Liver (tissue), 9 donors: Measurements from ENCODE around the gene PLAC9. TPM values are rescaled to one million over a fixed set of nuclear protein-coding genes. Genes with fewer than 3 reads are reported as not detected.

Experiments used
- DNase-seq: peaks from one replicate; pipeline ENCODE4 v3.0.0-alpha.2; 2017; ENCODE audit warnings: low spot score
- H3K27ac ChIP-seq, 2 donors: one replicate each; pipeline ENCODE4 v1.7.0; 2013; ENCODE audit warnings: inconsistent platforms in 2 of 2, low read length in 2 of 2, control low read depth in 1 of 2, low read depth in 1 of 2, mild to moderate bottlenecking in 1 of 2
- H3K27me3 ChIP-seq, 4 donors: one replicate each; pipeline versions ENCODE4 v1.6.1 to v1.7.0; 2013; ENCODE audit warnings: low read length in 3 of 4, inconsistent platforms in 1 of 4, mild to moderate bottlenecking in 1 of 4, moderate library complexity in 1 of 4; ENCODE audit not compliant: control insufficient read depth in 4 of 4, insufficient read depth in 4 of 4
- H3K36me3 ChIP-seq, 4 donors: one replicate each; pipeline versions ENCODE4 v1.6.1 to v1.7.0; 2013; ENCODE audit warnings: low read length in 3 of 4, mild to moderate bottlenecking in 3 of 4, low read depth in 1 of 4, moderate library complexity in 1 of 4; ENCODE audit not compliant: control insufficient read depth in 4 of 4, insufficient read depth in 3 of 4
- H3K4me1 ChIP-seq, 4 donors: one replicate each; pipeline versions ENCODE4 v1.6.1 to v1.7.0; 2013; ENCODE audit warnings: low read length in 3 of 4, mild to moderate bottlenecking in 3 of 4, moderate library complexity in 1 of 4; ENCODE audit not compliant: control insufficient read depth in 4 of 4, insufficient read depth in 4 of 4
- H3K4me3 ChIP-seq, 3 donors: one replicate each; pipeline versions ENCODE4 v1.6.1 to v1.7.0; 2013; ENCODE audit warnings: low read length in 3 of 3, control low read depth in 1 of 3, low read depth in 1 of 3, mild to moderate bottlenecking in 1 of 3
- H3K9ac ChIP-seq, 2 donors: one replicate each; pipeline ENCODE4 v1.7.0; 2013; ENCODE audit warnings: low read length in 2 of 2, mild to moderate bottlenecking in 2 of 2, moderate library complexity in 2 of 2, control low read depth in 1 of 2, low read depth in 1 of 2
- H3K9me3 ChIP-seq, 4 donors: one replicate each; pipeline versions ENCODE4 v1.6.1 to v1.7.0; 2013; ENCODE audit warnings: low read length in 3 of 4; ENCODE audit not compliant: control insufficient read depth in 4 of 4
- ATF3 ChIP-seq: IDR thresholded peaks from 2 replicates; pipeline ENCODE4 v1.6.1; 2016; ENCODE audit warnings: antibody characterized with exemption
- CTCF ChIP-seq: fragments of 150-350 bp; IDR thresholded peaks from 2 replicates; pipeline ENCODE4 v1.5.1; 2017; ENCODE audit warnings: improper control_type of control experiment, low read depth, low read length; ENCODE audit not compliant: missing input control
- EGR1 ChIP-seq, 2 donors: IDR thresholded peaks; 2 replicates each; pipeline ENCODE4 v1.6.1; 2016 to 2018; ENCODE audit warnings: antibody characterized with exemption in 2 of 2, low read depth in 2 of 2
- FOXA1 ChIP-seq: IDR thresholded peaks from 2 replicates; pipeline ENCODE4 v1.6.1; 2016; ENCODE audit warnings: antibody characterized with exemption
- FOXA2 ChIP-seq: IDR thresholded peaks from 2 replicates; pipeline ENCODE4 v1.6.1; 2016; ENCODE audit warnings: antibody characterized with exemption
- HNF4A ChIP-seq, 2 donors: conservative IDR thresholded peaks; 2 replicates each; pipeline ENCODE4 v1.6.1; 2016; ENCODE audit warnings: antibody characterized with exemption in 2 of 2, mild to moderate bottlenecking in 2 of 2
- HNF4G ChIP-seq: IDR thresholded peaks from 2 replicates; pipeline ENCODE4 v1.6.1; 2016; ENCODE audit warnings: antibody characterized with exemption
- JUND ChIP-seq, 2 donors: IDR thresholded peaks; 2 replicates each; pipeline ENCODE4 v1.6.1; 2016; ENCODE audit warnings: antibody characterized with exemption in 2 of 2
- MAX ChIP-seq: IDR thresholded peaks from 2 replicates; pipeline ENCODE4 v1.6.1; 2016; ENCODE audit warnings: antibody characterized with exemption
- NR2F2 ChIP-seq: IDR thresholded peaks from 2 replicates; pipeline ENCODE4 v1.6.1; 2016; ENCODE audit warnings: antibody characterized with exemption
- RAD21 ChIP-seq, 2 donors: IDR thresholded peaks; 2 replicates each; pipeline ENCODE4 v1.6.1; 2016; ENCODE audit warnings: antibody characterized with exemption in 2 of 2, mild to moderate bottlenecking in 2 of 2
- RXRA ChIP-seq, 2 donors: IDR thresholded peaks; 2 replicates each; pipeline ENCODE4 v1.6.1; 2017 to 2018; ENCODE audit warnings: antibody characterized with exemption in 2 of 2, mild to moderate bottlenecking in 1 of 2
- TAF1 ChIP-seq: conservative IDR thresholded peaks from 2 replicates; pipeline ENCODE4 v1.6.1; 2016; ENCODE audit warnings: antibody characterized with exemption, mild to moderate bottlenecking
- YY1 ChIP-seq: IDR thresholded peaks from 2 replicates; pipeline ENCODE4 v1.6.1; 2016; ENCODE audit warnings: antibody characterized with exemption, mild to moderate bottlenecking
- ZBTB33 ChIP-seq: IDR thresholded peaks from 2 replicates; pipeline ENCODE4 v1.6.1; 2016; ENCODE audit warnings: antibody characterized with exemption
- WGBS: extraction: QIAGEN DNeasy Blood & Tissue Kit; methylation state at CpG from one replicate; pipeline ENCODE4 v1.1.7; 2013; 5-methylcytosine and 5-hydroxymethylcytosine counted together
- polyA plus RNA-seq, 2 donors: library from polyadenylated mRNA; stranded (reverse) in 1 of 2; unstranded in 1 of 2; fragments of 200-250 nt in 1 of 2; fragments of >200 nt in 1 of 2; fragmentation: Nextera tagmentation in 1 of 2; extraction: Ambion mirVana in 1 of 2; gene quantifications; one replicate each; pipeline versions ENCODE4 v1.2.1 to v1.2.3, GENCODE V29; 2013 to 2015
- total RNA-seq, 2 donors: library from RNA; depleted of rRNA; stranded (reverse); fragments of >200 nt; gene quantifications; one replicate each; pipeline ENCODE4 v1.2.3, GENCODE V29; 2014
- donor health status: healthy.
- donor health status: healthy.
- donor health status: healthy.
- donor health status: healthy.
- donor health status: healthy.

PLAC9 gene
- total and polyA plus RNA-seq, 4 donors = 0.67 to 5.6 (median 2.1) TPM

GRCh38 chr10:80154978-80155695 is 22.6 kb downstream of the PLAC9 start:
- 93% methylated on average over 10 of the region's 10 CpGs for WGBS
- H3K27me3 ChIP-seq = no peaks in the 10 kb centered on the region
- peaks cover 9 to 67% (median 37%) of the 10 kb centered on the region in 4 donors for H3K36me3 ChIP-seq
- no peak for DNase-seq
- no peak overlapping the region for H3K4me3 ChIP-seq
- no peaks in the 10 kb centered on the region for H3K9me3 ChIP-seq
- TF ChIP-seq HNF4G (no peak), RXRA (IDR thresholded peaks at IDR 0.05) (no peak), ATF3 (no peak), ZBTB33 (no peak), EGR1 (IDR thresholded peaks at IDR 0.05; ENCODE audit: low read depth in 2 of 2) (no peak), FOXA2 (no peak), FOXA1 (no peak), HNF4A (conservative IDR thresholded peaks at IDR 0.05) (no peak), TAF1 (no peak), NR2F2 (no peak), RAD21 (IDR thresholded peaks at IDR 0.05) (no peak), JUND (IDR thresholded peaks at IDR 0.05) (no peak), YY1 (no peak)
- H3K9ac ChIP-seq = no peak overlapping the region
- peaks cover 0 to 3% (median 0%) of the 10 kb centered on the region in 4 donors for H3K4me1 ChIP-seq
- H3K27ac ChIP-seq = no peak overlapping the region

- no peak overlapping the region for H3K4me3 ChIP-seq
- peaks cover 9 to 67% (median 36%) of the 10 kb centered on the region in 4 donors for H3K36me3 ChIP-seq
- TF ChIP-seq RAD21 (IDR thresholded peaks at IDR 0.05) (no peak), MAX (no peak), ATF3 (no peak), CTCF (no peak), RXRA (IDR thresholded peaks at IDR 0.05) (no peak), FOXA1 (no peak), YY1 (no peak), EGR1 (IDR thresholded peaks at IDR 0.05; ENCODE audit: low read depth in 2 of 2) (no peak), ZBTB33 (no peak), FOXA2 (no peak)
- no peaks in the 10 kb centered on the region for H3K27me3 ChIP-seq
- no peak overlapping the region for H3K27ac ChIP-seq
- DNase-seq = no peak
- peaks cover 0 to 3% (median 0%) of the 10 kb centered on the region in 4 donors for H3K4me1 ChIP-seq
- WGBS = 93% methylated on average over 8 of the region's 8 CpGs
- H3K9ac ChIP-seq = no peak overlapping the region
- no peaks in the 10 kb centered on the region for H3K9me3 ChIP-seq
Measured at GRCh38 chr10:80155696-80156215, 23.2 kb downstream of the PLAC9 start.
